HS-27A (cell line): ENCODE results near the gene MRPS16.

Experiments used
- DNase-seq: peaks from one replicate; pipeline ENCODE4 v3.0.0-alpha.2; 2012; ENCODE audit warnings: low read depth, missing footprints

Gene MRPS16

DNA sequence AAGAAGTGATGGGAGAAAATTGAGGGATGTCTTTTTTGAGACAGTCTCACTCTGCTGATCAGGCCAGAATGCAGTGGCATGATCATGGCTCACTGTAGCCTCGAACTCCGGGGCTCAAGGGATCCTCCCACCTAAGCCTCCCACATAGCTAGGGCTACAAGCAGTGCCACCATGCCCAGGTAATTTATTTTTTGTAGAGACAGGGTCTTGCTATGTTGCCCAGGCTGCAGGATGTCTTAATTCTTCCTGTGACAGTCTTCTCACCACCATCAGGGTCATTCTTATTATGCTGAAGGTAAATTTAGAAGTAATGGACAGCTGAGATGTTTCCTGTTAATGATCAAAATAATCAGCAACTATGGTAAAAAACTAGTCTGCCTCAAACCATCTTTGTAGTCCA is 12.5 kb downstream of the MRPS16 start:
- no peak for DNase-seq

GRCh38 chr10:73238990-73239566 is 13.4 kb downstream of the MRPS16 start:
- no peak for DNase-seq

DNA sequence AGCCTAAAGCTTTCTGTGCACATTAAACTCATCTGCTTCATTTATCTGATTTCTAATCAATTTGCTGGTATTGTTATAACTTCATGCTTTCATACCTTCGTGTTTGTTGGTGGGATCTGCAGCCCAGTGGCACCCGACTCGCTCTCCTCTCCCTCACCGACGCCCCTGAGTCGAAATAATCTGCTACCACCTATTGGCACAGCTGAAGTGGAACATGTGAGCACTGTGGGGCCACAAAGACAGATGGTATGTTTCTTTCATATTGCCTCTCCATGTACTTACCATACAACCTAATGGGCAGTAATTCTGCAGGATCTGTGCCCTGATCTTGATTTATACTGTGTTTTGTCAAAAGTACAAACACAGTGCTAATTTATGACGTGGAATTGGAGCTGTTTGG is 17.7 kb downstream of the MRPS16 start:
- DNase-seq: no peak

GRCh38 chr10:73233883-73234282 is 18.6 kb downstream of the MRPS16 start:
- DNase-seq: no peak

GRCh38 chr10:73232887-73233286 is 19.6 kb downstream of the MRPS16 start:
- no peak for DNase-seq

DNA sequence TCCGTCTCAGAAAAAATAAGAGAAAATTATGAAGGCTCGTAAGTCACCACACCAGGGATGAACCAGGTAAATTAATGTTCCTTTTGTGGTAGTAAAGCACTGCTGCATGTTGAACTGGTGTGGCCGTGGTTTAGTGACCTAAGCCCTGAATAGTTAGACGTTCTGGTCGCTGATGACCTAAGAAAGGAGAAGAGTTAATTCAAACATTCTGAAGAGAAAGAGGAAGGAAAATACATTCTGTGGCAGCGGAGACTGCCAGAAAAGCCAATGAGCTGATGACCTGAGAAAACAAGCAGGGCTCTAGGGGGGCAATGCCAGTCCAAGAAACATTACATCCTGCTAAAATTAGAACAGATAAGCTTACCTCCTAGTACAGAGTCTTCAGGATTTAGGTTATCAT is 22.9 kb downstream of the MRPS16 start:
- no peak for DNase-seq

GRCh38 chr10:73228247-73228646 is 24.2 kb downstream of the MRPS16 start:
- no peak for DNase-seq

DNA sequence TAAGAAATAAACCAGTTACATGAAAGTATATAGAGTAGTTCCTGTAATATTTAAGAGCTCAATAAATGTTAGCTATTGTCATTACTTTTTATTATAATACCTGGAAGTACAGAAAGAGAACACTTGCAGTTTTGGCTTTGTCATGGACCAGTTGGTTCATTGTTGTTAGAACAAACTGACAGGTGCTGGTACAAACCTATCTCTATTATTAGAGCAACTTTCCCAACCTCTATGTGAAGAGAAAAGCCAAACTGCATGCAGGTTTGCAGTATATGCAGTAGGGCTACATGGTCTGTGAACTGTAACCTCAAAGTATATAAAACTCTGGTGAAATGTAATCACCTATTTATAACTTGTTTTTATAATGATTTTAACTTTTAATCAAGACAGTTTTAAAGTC is 25.8 kb downstream of the MRPS16 start:
- no peak for DNase-seq

- no peak for DNase-seq
Observed at GRCh38 chr10:73225518-73225917, 26.9 kb downstream of the MRPS16 start.

DNA sequence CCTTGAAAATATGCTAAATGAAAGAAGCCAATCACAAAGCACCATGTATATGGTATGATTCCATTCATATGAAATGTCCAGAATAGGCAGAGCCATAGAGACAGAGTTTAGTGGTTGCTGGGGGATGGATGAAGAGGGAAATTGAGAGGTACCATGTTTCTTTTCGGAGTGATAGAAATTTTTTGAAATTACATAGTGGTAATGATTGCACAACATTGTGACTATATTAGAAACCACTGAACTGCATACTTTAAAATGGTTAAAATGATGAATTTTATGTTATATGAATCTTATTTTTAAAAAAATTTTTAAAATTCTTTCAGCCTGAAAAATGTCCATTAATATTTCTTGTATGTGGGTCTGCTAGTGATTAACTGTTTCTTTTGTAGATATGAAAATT is 31.5 kb downstream of the MRPS16 start:
- DNase-seq: no peak

DNA sequence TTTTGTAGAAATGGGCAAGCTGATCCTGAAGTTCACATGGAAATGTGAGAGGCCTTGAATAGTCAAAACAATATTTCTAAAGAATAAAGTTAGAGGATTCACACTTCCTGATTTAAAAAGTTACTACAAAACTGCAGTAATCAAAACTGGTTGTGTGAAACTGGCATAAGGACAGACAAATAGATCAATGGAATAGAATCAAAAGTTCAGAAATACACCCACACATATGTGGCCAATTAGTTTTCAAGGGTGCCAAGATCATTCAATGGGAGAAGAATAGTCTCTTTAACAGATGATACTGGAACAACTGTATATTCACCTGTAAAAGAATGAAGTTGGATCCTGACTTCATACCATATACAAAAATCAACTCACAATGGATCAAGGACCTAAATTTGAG is 33.1 kb downstream of the MRPS16 start:
- DNase-seq: no peak

GRCh38 chr10:73218431-73219191 is 33.8 kb downstream of the MRPS16 start:
- no peak for DNase-seq

GRCh38 chr10:73217628-73218027 is 34.8 kb downstream of the MRPS16 start:
- no peak for DNase-seq

DNA sequence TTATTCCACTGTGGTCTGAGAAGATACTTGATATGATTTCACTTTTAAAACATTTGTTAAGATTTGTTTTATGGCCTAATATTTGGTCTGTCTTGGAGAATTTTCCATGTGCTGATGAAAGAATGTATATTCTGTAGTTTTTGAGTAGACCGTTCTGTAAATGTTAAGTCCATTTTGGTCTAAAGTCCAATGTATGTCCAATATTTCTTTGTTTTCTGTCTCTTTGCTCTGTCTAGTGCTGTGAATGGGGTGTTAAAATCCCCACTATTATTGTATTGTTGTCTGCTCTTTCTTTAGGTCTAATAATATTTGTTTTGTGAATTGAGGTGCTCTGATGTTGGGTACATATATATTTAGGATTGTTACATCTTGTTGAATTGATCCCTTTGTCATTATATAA is 36.7 kb downstream of the MRPS16 start:
- no peak for DNase-seq

DNA sequence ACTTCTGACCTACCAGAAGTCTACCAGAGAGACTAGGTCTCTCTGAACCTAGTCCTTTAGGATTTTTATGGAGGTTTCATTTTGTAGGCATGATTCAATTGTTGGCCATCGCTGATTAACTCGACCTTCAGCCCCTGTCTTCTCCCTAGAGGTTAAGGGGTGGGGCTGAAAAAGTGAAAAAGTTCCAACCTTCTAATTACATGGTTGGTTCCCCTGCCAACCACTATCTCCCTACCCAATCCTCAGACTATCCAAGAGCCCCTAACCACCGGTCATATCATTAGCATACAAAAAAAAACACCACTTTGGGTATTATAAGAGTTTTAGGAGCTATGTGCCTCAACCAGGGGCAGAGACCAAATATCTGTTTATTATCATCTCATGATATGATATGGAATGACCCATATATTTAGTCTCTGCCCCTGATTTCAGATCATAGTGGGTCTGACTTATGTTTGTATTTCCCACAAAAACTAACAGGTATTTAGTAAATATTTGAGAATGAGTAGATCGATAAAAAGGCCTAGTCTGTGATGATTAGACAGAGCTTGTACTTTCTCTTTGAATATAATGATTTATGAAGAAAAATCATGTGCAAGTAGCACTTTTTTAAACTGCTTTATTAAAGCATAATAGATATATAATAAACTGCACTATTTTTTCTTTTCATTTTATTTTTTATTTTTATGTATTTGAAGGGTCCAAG is 41.2 kb downstream of the MRPS16 start:
- no peak for DNase-seq

- DNase-seq: no peak
Observed at GRCh38 chr10:73210395-73211105, 41.9 kb downstream of the MRPS16 start.

- no peak for DNase-seq
Observed at GRCh38 chr10:73209705-73210104, 42.7 kb downstream of the MRPS16 start.

DNA sequence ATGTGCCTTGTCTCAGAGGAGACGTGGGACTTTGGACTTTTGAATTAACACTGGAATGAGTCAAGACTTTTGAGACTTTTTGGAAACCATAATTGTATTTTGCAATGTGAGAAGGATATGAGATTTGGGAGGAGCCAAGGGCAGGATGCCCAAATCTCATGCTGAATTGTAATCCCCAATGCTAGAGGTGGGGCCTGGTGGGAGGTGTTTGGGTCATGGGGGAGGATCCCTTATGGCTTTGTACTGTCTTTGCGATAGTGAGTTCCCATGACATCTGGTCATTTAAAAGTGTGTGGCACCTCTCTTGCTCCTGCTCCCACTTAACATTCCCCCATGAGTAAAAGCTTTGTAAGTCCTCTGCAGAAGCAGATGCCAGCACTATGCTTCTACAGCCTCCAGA is 44.6 kb downstream of the MRPS16 start:
- no peak for DNase-seq

GRCh38 chr10:73206385-73206784 is 46.1 kb downstream of the MRPS16 start:
- DNase-seq: no peak

DNA sequence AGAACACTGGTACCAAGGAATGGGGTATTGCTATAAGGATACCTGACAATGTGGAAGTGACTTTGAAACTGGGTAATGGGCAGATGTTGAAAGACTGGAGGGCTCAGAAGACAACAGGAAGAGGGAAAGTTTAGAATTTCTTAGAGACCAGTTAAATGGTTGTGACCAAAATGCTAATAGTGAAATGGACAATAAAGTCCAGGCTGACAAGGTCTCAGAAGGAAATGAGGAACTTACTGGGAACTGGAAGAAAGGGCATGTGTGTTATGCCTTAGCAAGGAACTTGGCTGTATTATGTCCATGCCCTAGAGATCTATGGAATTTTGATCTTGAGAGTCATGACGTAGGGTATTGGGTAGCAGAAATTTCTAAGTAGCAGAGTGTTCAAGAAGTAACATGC is 46.6 kb downstream of the MRPS16 start:
- DNase-seq: no peak

DNA sequence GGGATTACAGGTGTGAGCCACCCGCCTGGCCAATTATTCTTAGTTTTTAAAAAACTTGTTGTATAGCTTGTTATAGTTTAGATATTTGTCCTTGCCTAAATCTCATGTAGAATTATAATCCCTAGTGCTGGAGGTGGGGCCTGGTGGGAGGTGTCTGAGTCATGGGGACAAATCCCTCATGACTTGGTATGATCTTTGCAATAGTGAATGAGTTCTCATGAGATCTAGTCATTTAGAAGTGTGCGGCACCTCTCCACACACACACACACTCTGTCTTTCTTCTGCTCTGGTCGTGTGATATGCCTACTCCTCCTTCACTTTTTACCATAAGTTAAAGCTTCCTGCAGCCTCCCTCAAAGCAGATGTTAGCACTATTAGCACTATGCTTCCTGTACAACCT is 47.4 kb downstream of the MRPS16 start:
- no peak for DNase-seq
